ENCODE data around the gene ATG4B.

Gene ATG4B

GRCh38 chr2:241620419-241620769 lies 17.1 kb upstream of the ATG4B start:
- ATAC-seq, result no peak
- TF ChIP-seq POU6F1 (CRISPR knock-in tag; IDR thresholded peaks at IDR 0.05; ENCODE audit: borderline replicate concordance, low read depth) (no peak), CREB5 (CRISPR knock-in tag; IDR thresholded peaks at IDR 0.05; ENCODE audit: low read depth) (no peak), ZFP3 (CRISPR knock-in tag; IDR thresholded peaks at IDR 0.05) (no peak), ZNF70 (CRISPR knock-in tag; IDR thresholded peaks at IDR 0.05) (no peak), ZNF565 (CRISPR knock-in tag; conservative IDR thresholded peaks at IDR 0.05; ENCODE audit: low read depth) (no peak), ISL1 (CRISPR knock-in tag; IDR thresholded peaks at IDR 0.05) (no peak), TOX (CRISPR knock-in tag; IDR thresholded peaks at IDR 0.05; ENCODE audit: borderline replicate concordance) (no peak), CSDC2 (CRISPR knock-in tag; IDR thresholded peaks at IDR 0.05) (no peak)

GRCh38 chr2:241627675-241628074 lies 9.8 kb upstream of the ATG4B start:
- TF ChIP-seq ZNF70 (CRISPR knock-in tag; IDR thresholded peaks at IDR 0.05) (no peak), PATZ1 (CRISPR knock-in tag; IDR thresholded peaks at IDR 0.05; ENCODE audit: borderline replicate concordance) (no peak), RARB (CRISPR knock-in tag; IDR thresholded peaks at IDR 0.05) (no peak), BACH2 (CRISPR knock-in tag; IDR thresholded peaks at IDR 0.05; ENCODE audit: borderline replicate concordance) (no peak), GLIS3 (CRISPR knock-in tag; IDR thresholded peaks at IDR 0.05) (no peak), TCF4 (CRISPR knock-in tag; IDR thresholded peaks at IDR 0.05; ENCODE audit: borderline replicate concordance) (no peak), ESRRG (CRISPR knock-in tag; IDR thresholded peaks at IDR 0.05) (no peak), ZFP3 (CRISPR knock-in tag; IDR thresholded peaks at IDR 0.05) (no peak), CSDC2 (CRISPR knock-in tag; IDR thresholded peaks at IDR 0.05) (no peak), PPARA (CRISPR knock-in tag; IDR thresholded peaks at IDR 0.05; ENCODE audit: borderline replicate concordance) (no peak), ZFP30 (CRISPR knock-in tag; IDR thresholded peaks at IDR 0.05) (no peak), ARNTL (CRISPR knock-in tag; IDR thresholded peaks at IDR 0.05; ENCODE audit: borderline replicate concordance, low read depth) (no peak), TOX (CRISPR knock-in tag; IDR thresholded peaks at IDR 0.05; ENCODE audit: borderline replicate concordance) (no peak), ZC3H10 (CRISPR knock-in tag; IDR thresholded peaks at IDR 0.05) (no peak), OSR1 (CRISPR knock-in tag; IDR thresholded peaks at IDR 0.05) (no peak)
- no peak for ATAC-seq

- ATAC-seq, result no peak
- TF ChIP-seq BACH2 (CRISPR knock-in tag; IDR thresholded peaks at IDR 0.05; ENCODE audit: borderline replicate concordance) (no peak), ZNF8 (CRISPR knock-in tag; IDR thresholded peaks at IDR 0.05) (no peak), PPARA (CRISPR knock-in tag; IDR thresholded peaks at IDR 0.05; ENCODE audit: borderline replicate concordance) (no peak), ZC3H10 (CRISPR knock-in tag; IDR thresholded peaks at IDR 0.05) (no peak), POU6F1 (CRISPR knock-in tag; IDR thresholded peaks at IDR 0.05; ENCODE audit: borderline replicate concordance, low read depth) (no peak), ZFP30 (CRISPR knock-in tag; IDR thresholded peaks at IDR 0.05) (no peak), ISL1 (CRISPR knock-in tag; IDR thresholded peaks at IDR 0.05) (no peak), TSHZ2 (CRISPR knock-in tag; IDR thresholded peaks at IDR 0.05) (no peak), ZNF565 (CRISPR knock-in tag; conservative IDR thresholded peaks at IDR 0.05; ENCODE audit: low read depth) (no peak), CREB5 (CRISPR knock-in tag; IDR thresholded peaks at IDR 0.05; ENCODE audit: low read depth) (no peak), RARB (CRISPR knock-in tag; IDR thresholded peaks at IDR 0.05) (no peak), SNAI2 (CRISPR knock-in tag; IDR thresholded peaks at IDR 0.05) (no peak), TCF4 (CRISPR knock-in tag; IDR thresholded peaks at IDR 0.05; ENCODE audit: borderline replicate concordance) (no peak), OSR1 (CRISPR knock-in tag; IDR thresholded peaks at IDR 0.05) (no peak), PATZ1 (CRISPR knock-in tag; IDR thresholded peaks at IDR 0.05; ENCODE audit: borderline replicate concordance) (no peak)
Measured at GRCh38 chr2:241629762-241630435, 7.6 kb upstream of the ATG4B start.

Measured in SK-N-SH treated with all-trans-retinoic acid at 6 μM for 48 hours (cell line).